NCI-H748 treated with DMSO at 0.1 percent for 48 hours (cell line): ENCODE data around the gene DNAH11.

Experiments
- DNase-seq: peaks from one replicate; lab custom pipeline; 2025; lab: John Stamatoyannopoulos, UW

Gene DNAH11

GRCh38 chr7:21550821-21551531, 8.1 kb downstream of the DNAH11 start:
- DNase-seq, result peak; percentile 84

DNA sequence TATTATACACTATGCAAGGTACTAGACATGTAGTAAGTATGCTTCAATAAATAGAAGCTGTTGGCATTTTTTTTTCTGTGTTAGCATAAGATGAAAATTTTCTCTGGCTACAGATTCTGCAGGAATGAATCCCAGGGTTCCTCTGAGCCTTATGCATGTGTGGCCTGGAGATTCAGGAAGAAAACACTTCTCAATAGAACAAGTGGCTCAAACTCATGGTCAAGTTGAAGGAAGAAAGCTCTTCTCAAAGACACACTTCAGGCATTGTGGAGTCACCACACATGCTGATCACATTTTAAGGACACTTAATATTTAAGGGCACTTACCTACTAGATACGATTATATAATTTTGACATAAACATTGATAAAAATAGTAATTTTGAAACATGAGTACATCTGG, 19.5 kb downstream of the DNAH11 start:
- DNase-seq, result no peak

DNA sequence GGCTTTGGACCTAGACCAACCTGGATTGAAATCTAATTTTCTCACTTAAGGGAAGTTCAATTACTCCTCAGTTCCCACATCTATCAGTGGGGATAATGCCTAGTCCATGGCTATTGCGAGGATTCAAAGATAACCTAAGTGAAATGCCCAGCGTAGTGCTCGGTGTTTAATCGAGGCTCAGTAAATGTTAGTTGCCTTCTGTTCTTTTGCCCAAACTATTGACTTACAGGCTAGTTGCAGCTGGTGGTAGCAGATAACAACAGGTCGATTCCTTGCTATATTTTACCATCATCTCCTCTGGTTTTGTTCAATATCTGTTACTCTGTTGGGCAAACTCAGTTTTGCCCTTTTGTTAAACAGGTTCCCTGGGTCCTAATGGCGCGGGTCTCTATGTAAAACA, 22.8 kb downstream of the DNAH11 start:
- DNase-seq, result no peak

DNA sequence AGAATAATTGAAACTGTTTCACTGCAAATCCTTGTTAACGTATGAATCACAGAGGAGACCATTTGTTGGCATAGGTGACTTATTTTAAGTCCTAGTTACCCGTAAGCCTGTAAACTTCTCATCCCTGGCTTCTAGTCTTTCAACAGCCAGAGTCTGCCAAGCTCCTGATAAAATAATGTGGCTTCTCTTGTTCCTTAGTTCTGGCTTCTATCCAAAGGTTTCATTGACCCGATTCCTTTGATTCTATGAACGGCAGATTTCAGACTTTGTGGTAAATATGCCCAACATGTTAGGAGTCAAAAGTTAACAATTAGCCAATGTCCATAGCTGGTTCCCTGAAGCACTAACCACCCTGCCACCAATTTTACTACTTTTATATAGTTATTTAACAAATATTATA, 23.3 kb downstream of the DNAH11 start:
- no peak for DNase-seq

- peak; percentile 57 for DNase-seq
These were observed 25.9 kb downstream of the DNAH11 start for GRCh38 chr7:21568762-21569161.

DNA sequence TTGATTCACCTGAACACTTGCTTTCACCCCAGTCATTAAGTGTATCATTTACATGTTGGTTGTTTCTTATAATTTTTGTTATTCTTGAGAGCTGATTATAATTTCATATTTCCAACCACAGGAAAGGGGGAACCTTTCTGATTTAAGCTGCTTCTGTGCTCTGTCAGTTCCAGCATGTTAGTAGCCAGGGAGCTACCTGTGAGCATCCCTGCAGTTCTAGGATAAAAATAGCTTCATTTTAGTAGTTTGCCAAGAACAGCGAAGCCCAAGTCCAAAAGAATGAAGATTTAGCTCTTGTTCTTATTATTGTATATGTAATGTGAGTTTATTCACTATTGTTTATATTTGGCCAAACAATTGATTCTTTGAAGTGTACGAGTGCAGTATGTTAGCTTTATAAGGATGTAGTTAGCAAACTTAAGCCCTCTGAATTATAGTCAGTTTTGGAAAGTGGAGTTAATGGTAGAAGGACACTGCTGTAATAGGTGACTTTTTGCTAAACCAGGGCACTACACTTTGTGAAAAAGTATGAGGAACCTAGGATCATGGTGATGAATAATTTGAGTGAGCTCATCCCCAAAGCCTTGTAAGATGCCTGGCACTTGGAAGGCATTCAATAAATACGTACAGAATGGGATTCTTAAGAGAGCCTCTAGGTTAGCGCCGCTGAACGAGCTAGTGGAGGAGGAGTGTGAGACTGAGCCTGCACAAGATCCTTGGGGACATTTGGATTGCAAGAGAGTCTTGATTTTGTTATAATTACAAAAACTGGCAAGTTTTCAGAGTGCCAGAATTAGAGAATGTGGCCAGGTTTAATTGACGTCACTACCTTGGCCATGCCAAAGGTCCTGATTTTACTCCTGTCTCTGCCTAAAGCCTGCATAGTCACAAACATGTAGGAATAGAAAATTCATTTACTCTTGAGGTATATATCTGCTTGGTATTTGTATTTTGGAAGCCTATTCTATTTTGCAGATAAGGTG, 29.8 kb downstream of the DNAH11 start:
- no peak for DNase-seq

DNA sequence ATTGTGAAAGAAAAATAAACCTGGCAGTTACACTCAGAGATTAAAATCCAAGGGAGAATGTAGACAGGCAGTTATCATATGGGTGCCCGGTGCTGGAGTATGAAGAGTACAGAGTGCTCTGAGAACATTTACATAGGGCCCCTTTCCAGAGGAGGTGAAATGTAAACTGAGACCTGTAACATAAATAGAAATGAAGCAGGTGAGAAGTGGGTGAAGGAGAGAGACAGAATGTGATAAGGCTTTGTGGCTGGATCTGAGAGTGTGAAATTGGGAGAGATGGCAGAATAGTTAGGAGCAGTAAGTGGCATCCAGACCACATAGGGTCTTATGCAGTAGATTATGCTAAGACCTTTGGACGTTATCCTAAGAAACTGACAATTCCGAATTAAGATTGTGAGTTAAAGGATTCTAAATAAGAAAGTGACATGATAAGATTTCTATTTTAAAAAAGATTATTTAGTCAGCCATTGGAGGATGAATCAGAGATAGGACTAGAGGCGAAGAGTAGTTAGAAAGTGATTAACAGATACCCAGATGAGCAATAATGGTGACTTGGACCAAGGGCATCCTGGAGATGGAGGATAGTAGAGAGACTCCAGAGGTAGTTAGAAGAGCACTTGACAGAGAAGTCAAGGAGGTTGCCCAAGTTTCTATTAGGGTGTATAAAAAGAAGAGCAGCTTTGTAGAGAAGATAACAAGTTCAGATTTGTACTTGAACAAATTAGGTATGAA, 36.7 kb downstream of the DNAH11 start:
- DNase-seq, result no peak

DNA sequence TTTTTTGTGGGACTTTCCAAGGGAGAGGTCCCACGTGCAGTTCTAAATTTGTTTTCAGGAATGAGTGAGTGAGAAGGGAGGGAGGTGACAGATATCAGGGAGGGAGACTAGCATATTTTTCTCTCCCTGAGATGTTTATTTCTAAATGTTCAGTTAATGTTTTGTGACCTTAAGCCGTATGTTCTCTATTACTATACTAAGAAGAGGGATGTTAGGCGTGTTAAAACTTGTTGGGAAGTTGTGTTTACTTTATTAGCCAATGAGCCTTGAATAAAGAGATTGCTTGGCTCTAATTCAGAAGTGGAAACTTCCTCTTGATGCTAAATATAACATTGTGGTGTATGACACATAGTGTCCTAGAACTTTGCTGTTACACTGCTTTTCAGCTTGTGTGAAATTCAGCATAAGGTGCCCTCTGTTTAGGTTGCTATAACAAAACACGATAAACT, 37.3 kb downstream of the DNAH11 start:
- peak; percentile 26 for DNase-seq

DNA sequence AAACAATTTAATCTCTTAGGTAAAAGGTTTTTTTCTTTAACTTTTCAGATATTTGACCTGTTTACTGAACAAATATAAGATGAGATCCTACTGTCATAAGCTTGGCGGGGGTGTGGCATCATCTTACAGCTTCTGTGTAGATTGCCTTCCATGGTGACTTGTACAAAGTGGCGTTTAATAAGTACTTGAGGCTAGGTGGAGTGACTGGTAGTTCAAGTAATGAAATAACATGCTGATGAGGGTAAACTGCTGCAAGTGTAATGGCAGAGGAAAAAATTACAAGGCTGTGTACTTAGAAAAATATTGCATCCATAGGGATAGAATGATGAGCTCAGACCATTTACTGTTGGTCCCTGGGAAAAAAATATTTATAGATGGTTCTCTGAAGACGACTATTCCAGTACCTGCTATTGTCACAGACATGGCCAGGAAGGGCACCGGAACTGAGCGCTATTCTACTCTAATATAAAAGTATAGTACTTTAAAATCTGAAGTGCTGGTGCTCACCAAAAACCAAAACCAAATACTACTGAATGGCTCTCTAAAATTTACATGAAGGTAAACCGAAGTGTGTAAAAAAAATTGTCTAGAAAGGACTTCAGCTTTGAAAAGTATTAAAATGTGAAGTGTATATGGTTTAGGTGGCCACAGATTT, 42.4 kb downstream of the DNAH11 start:
- no peak for DNase-seq

DNA sequence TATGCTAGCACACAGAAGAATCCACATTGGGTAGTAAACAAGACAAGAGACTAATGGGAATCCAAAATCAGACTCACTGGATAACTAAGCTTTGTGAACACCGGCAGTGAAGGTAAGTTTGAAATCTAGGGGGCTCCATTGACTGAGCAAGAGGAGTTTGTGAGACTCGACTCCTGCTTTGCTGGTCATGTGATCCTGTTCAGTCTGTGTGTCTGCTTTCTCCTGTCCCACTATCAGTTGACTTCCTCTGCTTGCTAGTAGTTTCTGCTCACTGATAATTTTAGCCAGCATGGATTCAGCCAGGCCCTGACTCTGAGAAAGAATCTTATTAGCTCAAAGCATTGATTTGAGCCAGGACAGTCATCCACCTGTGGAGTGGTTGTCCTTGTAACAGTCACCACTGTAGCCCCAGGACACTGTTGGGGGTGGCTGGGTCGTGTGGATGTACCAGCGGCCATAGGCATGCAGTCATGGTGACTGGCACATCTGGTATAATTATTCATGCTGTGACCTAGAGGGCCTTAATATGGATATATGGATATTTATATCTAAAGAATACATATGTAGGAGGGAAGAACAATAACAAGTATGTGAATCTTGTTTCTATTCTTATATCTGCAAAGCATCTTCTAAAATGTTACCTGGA, 44.4 kb downstream of the DNAH11 start:
- DNase-seq, result no peak

- DNase-seq, result no peak
These were observed 54.0 kb downstream of the DNAH11 start for GRCh38 chr7:21596801-21597200.

DNA sequence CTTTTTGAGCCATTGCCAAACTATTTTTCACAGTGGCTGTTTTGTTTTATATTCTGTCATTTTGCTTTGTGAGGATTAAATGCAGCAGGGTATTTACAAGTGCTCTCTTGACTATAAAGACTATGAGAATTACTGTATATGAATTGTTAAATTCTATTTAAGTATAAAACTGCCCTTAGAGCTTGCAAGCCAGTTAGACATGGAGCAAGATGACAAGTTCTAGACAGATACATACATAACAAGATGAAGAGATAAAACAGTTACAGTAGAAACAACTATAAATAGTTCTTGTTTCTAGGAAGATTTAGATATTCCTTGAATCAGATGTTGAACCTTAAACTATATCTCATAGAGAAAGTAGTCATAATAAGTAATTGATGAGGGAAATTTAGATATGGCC, 60.6 kb downstream of the DNAH11 start:
- DNase-seq, result no peak

DNA sequence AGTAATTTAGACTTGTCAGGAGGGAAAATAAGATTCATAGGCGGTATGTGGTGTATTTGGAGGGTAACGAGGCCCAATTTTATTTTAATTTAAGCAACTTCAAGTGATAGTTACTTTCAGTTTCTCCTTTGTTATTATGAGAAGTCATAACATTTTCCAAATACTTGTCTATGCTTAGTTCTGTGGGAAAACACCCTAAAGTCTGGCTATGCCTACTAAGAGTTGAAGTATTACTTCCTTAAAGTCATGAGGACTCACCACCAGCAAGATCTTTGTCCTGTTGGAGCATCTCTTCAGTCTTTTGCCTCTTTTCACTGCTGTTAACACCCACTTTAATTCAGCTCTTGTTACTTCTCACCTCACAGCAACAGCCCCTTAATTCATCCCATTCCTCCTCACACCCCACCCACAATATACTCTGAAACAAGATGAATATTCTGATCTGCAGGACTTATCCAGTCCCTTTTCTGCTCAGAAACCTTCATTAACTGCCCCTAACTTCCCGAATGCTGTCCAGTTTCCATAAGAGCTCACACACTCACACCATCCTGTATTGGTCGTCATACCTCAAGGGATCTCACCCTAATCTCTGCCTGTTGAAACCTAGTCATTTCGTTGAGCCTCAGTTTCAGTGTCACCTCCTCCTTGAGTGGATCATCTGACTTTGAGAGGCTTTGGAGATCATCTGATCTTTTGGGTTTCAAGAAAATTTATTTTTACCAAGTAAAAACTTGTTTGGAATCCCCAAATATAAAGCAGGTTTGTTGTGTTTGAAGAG, 61.3 kb downstream of the DNAH11 start:
- DNase-seq, result no peak

- no peak for DNase-seq
These were observed 62.3 kb downstream of the DNAH11 start for GRCh38 chr7:21605008-21605585.

DNA sequence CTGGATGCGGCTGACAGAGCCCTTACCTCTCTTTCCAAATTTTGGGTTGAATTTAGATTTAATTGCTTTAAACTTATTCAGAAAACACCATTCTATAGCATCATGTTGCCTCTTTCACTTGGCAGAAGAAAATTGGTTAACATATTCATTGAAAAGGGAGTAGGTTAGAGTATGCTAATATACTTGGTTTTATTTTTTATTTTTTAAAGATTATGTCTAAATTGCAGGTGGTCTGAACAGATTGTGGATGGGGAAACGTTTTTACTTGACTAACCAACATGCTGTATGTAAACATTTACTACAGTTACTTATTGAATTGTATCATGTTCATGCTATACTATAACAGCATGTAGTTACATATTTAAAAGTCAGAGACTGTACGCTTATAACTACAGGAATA, 65.6 kb downstream of the DNAH11 start:
- DNase-seq, result no peak

DNA sequence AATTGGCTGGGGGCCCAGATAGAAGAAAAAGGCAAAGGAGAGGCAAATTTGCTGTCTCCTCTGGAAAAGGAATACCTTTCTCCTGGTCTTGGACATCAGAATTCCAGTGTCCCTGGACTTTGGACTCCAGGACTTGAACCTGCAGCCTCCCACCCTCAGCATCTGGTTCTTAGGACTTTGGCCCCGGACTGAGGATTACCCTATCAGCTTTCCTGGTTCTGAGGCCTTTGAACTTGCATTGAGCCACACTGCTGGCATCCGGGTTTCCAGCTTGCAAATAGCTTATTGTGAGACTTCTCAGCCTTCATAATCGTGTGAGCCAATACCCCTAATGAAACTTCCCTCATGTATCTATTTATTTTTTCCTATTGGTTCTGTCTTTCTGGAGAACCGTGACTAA, 68.3 kb downstream of the DNAH11 start:
- DNase-seq, result no peak

GRCh38 chr7:21616091-21616490, 73.3 kb downstream of the DNAH11 start:
- no peak for DNase-seq

- DNase-seq, result no peak
These were observed 74.1 kb downstream of the DNAH11 start for GRCh38 chr7:21616796-21617436.

GRCh38 chr7:21617513-21617912, 74.7 kb downstream of the DNAH11 start:
- DNase-seq, result no peak

DNA sequence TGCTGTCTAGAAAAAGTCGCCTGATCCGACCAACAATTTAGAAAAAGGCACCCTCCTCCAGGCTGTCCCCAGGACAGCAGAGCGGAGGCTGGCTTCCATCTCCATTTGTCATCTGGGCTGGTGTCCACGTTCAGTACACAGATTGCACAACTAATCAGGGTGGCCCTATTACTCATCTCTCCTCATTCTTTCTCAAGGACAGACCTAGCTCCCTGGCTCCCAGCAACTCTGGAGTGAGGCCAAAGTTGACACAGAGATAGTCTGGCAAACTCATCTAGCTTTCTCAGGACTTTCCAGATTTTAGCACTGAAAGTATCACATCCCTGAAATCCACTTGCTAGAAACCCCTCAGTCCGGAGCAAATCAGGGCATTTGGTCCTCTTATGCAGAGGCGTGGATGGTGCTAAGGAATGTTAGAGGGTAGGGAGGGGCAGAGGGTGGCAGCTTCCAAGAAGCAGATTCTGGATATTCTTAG, 75.1 kb downstream of the DNAH11 start:
- DNase-seq, result no peak
